H9 (cell line): Measurements from ENCODE around the gene SLC16A11. TPM values are rescaled to one million over a fixed set of nuclear protein-coding genes. Genes with fewer than 3 reads are reported as not detected.
A peak's percentile ranks its signal among the peaks of the same experiment; 100 is the strongest.

ENCODE experiments used
- DNase-seq: peaks from one replicate; pipeline ENCODE4 v3.0.0-alpha.2; 2017
- H2AFZ ChIP-seq: one replicate; pipeline ENCODE4 v1.6.1; 2013; ENCODE audit warnings: mild to moderate bottlenecking, low read length, control low read depth, moderate library complexity
- H2AK5ac ChIP-seq: 2 replicates; pipeline ENCODE4 v1.6.1; 2013; ENCODE audit warnings: low read length, control low read depth, mixed read lengths; ENCODE audit not compliant: insufficient read length
- H2BK120ac ChIP-seq: one replicate; pipeline ENCODE4 v1.6.1; 2013; ENCODE audit warnings: low read depth, mild to moderate bottlenecking, low read length, control low read depth, inconsistent platforms; ENCODE audit not compliant: poor library complexity, severe bottlenecking
- H2BK12ac ChIP-seq: 2 replicates; pipeline ENCODE4 v1.6.1; 2013; ENCODE audit warnings: low read length, control low read depth, mixed read lengths, low read depth; ENCODE audit not compliant: insufficient read length
- H2BK15ac ChIP-seq: 2 replicates; pipeline ENCODE4 v1.6.1; 2013; ENCODE audit warnings: low read depth, low read length, control low read depth
- H2BK20ac ChIP-seq: one replicate; pipeline ENCODE4 v1.6.1; 2013; ENCODE audit warnings: low read depth, mild to moderate bottlenecking, low read length, control low read depth, inconsistent platforms; ENCODE audit not compliant: poor library complexity, severe bottlenecking
- H2BK5ac ChIP-seq: 2 replicates; pipeline ENCODE4 v1.6.1; 2013; ENCODE audit warnings: low read length, control low read depth, mixed read lengths; ENCODE audit not compliant: insufficient read length
- H3K14ac ChIP-seq: 2 replicates; pipeline ENCODE4 v1.6.1; 2013; ENCODE audit warnings: low read length, control low read depth; ENCODE audit not compliant: insufficient read depth
- H3K18ac ChIP-seq: 2 replicates; pipeline ENCODE4 v1.6.1; 2013; ENCODE audit warnings: low read depth, mild to moderate bottlenecking, mixed read lengths, low read length, control low read depth; ENCODE audit not compliant: insufficient read length
- H3K23ac ChIP-seq: 2 replicates; pipeline ENCODE4 v1.6.1; 2013; ENCODE audit warnings: low read length, control low read depth, mixed read lengths, low read depth; ENCODE audit not compliant: insufficient read length
- H3K23me2 ChIP-seq: 2 replicates; pipeline ENCODE4 v1.6.1; 2013; ENCODE audit warnings: low read depth, mild to moderate bottlenecking, mixed read lengths, low read length, control low read depth; ENCODE audit not compliant: insufficient read length, poor library complexity, severe bottlenecking
- H3K27ac ChIP-seq: 2 replicates; pipeline ENCODE4 v1.5.1; 2013; ENCODE audit warnings: low read length, control low read depth, mixed read lengths, low read depth; ENCODE audit not compliant: insufficient read length
- H3K27me3 ChIP-seq: 2 replicates; pipeline ENCODE4 v1.6.1; 2013; ENCODE audit warnings: low read length, control low read depth, inconsistent platforms; ENCODE audit not compliant: insufficient read depth
- H3K4ac ChIP-seq: 2 replicates; pipeline ENCODE4 v1.6.1; 2013; ENCODE audit warnings: low read depth, mild to moderate bottlenecking, control low read depth, inconsistent platforms, low read length, moderate library complexity
- H3K4me1 ChIP-seq: 2 replicates; pipeline ENCODE4 v1.6.1; 2013; ENCODE audit warnings: low read length, control low read depth, inconsistent platforms; ENCODE audit not compliant: insufficient read depth
- H3K4me2 ChIP-seq: 2 replicates; pipeline ENCODE4 v1.6.1; 2013; ENCODE audit warnings: low read length, control low read depth, mixed read lengths; ENCODE audit not compliant: insufficient read length, insufficient read depth
- H3K56ac ChIP-seq: 2 replicates; pipeline ENCODE4 v1.6.1; 2013; ENCODE audit warnings: low read depth, mild to moderate bottlenecking, mixed read lengths, low read length, control low read depth; ENCODE audit not compliant: insufficient read length
- H3K79me1 ChIP-seq: 2 replicates; pipeline ENCODE4 v1.6.1; 2013; ENCODE audit warnings: low read depth, mild to moderate bottlenecking, moderate library complexity, low read length, control low read depth, inconsistent platforms; ENCODE audit not compliant: insufficient read depth, poor library complexity, severe bottlenecking
- H3K79me2 ChIP-seq: 2 replicates; pipeline ENCODE4 v1.6.1; 2013; ENCODE audit warnings: low read length, control low read depth, inconsistent platforms; ENCODE audit not compliant: insufficient read depth
- H3K9ac ChIP-seq: 2 replicates; pipeline ENCODE4 v1.6.1; 2013; ENCODE audit warnings: low read length, control low read depth, mixed read lengths; ENCODE audit not compliant: insufficient read length; ENCODE audit errors: extremely low read depth
- H3K9me3 ChIP-seq: one replicate; pipeline ENCODE4 v1.6.1; 2013; ENCODE audit warnings: low read depth, low read length, inconsistent platforms; ENCODE audit not compliant: control insufficient read depth
- H3T11ph ChIP-seq: one replicate; pipeline ENCODE4 v1.6.1; 2013; ENCODE audit warnings: mild to moderate bottlenecking, low read length, control low read depth, inconsistent platforms
- H4K20me1 ChIP-seq: one replicate; pipeline ENCODE4 v1.6.1; 2013; ENCODE audit not compliant: control insufficient read depth, insufficient read length, insufficient read depth
- H4K5ac ChIP-seq: 2 replicates; pipeline ENCODE4 v1.6.1; 2013; ENCODE audit warnings: low read depth, mild to moderate bottlenecking, mixed read lengths, low read length, control low read depth; ENCODE audit not compliant: insufficient read length
- H4K8ac ChIP-seq: replicated peaks from 2 replicates; pipeline ENCODE4 v1.6.1; 2013; ENCODE audit warnings: low read length, control low read depth, mixed read lengths, low read depth; ENCODE audit not compliant: insufficient read length
- H4K91ac ChIP-seq: 2 replicates; pipeline ENCODE4 v1.6.1; 2013; ENCODE audit warnings: low read depth, mild to moderate bottlenecking, moderate library complexity, mixed read lengths, low read length, control low read depth; ENCODE audit not compliant: insufficient read length
- H3K27ac Mint-ChIP-seq, 3 experiments: 2 replicates in 2 of 3; 3 replicates in 1 of 3; pipeline ENCODE4 v1.8.0; 2020 to 2021; ENCODE audit warnings: mixed read lengths in 3 of 3, mild to moderate bottlenecking in 1 of 3, moderate library complexity in 1 of 3
- H3K27me3 Mint-ChIP-seq: 2 replicates; pipeline ENCODE4 v1.8.0; 2021; ENCODE audit warnings: low read depth, mild to moderate bottlenecking, moderate library complexity, mixed read lengths
- H3K36me3 Mint-ChIP-seq, 3 experiments: 2 replicates in 2 of 3; 3 replicates in 1 of 3; pipeline ENCODE4 v1.8.0; 2020 to 2021; ENCODE audit warnings: low read depth in 3 of 3, mixed read lengths in 3 of 3; ENCODE audit not compliant: insufficient read depth in 1 of 3
- H3K4me1 Mint-ChIP-seq, 2 experiments: 2 replicates each; pipeline ENCODE4 v1.8.0; 2020; ENCODE audit warnings: mixed read lengths in 2 of 2
- H3K4me3 Mint-ChIP-seq, 2 experiments: 2 replicates in 1 of 2; 3 replicates in 1 of 2; pipeline ENCODE4 v1.8.0; 2020 to 2021; ENCODE audit warnings: mild to moderate bottlenecking in 2 of 2, mixed read lengths in 2 of 2, moderate library complexity in 1 of 2
- H3K9me3 Mint-ChIP-seq, 2 experiments: 2 replicates in 1 of 2; 3 replicates in 1 of 2; pipeline ENCODE4 v1.8.0; 2020; ENCODE audit warnings: mild to moderate bottlenecking in 2 of 2, mixed read lengths in 2 of 2, moderate library complexity in 1 of 2
- WGBS: extraction: QIAGEN DNeasy Blood & Tissue Kit; methylation state at CpG from one replicate; pipeline ENCODE4 v1.1.7; 2013; ENCODE audit warnings: missing lambda C conversion rate, low lambda C conversion rate, mixed read lengths; ENCODE audit not compliant: insufficient read length; ENCODE audit errors: extremely low coverage; 5-methylcytosine and 5-hydroxymethylcytosine counted together
- total RNA-seq: library from RNA; stranded (reverse); gene quantifications from 2 replicates; pipeline ENCODE4 v1.2.1, GENCODE V29; 2021
- TF ChIP-seq, protein P1 (sequence below): fragments of 200-600 bp; sonication (generic); conservative IDR thresholded peaks from 3 replicates; pipeline ENCODE4 v1.8.0; 2021; ENCODE audit warnings: antibody characterized with exemption, mild to moderate bottlenecking

The SLC16A11 gene
- total RNA-seq, 1 experiment from 2014 or later, result 0.13 TPM

DNA sequence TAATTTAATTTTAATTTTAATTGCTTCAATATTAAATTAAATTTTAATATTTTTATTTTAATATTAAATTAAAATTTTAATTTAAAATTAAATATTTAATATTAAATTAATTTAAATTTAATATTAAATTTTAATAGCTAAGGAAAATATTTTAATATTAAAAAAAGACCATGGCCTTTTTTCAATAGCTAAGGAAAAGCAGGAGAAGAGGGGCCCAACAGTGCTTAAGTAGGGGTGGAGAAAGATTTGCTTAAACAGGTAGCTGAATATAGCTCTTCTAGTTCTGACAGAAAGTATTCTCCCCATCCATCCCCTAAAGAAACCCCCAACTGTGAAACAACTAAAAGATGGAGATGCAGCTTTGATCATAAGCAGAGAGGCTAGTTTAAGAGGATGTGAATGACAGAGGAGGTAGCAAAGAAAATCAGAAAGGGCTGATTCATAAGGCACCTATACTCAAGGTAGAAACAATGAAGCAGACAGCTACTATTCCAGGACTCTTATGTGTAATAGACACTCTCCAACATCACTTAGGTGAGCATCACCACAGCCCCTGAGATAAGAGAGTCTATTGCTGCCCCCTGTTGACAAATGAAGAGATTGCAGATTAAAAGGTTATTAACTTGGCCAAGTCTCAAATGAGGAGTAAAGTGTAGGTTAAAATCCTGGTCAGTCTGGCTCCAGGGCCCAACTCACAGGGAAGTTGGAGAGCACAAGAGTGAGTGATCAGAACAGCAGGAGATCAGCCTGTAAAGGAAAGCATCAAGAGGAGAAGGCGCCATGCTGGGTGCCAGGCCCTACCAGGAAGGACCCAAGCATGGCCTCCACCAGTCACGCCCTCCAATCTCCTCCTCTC lies 39.3 kb downstream of the SLC16A11 start:
- Histone ChIP-seq H3K4me2 (no peak overlapping the region), H4K5ac (no peak overlapping the region), H3K27me3 (no peaks in the 10 kb centered on the region), H2AFZ (no peak overlapping the region), H3K79me1 (peaks cover 2% of the 10 kb centered on the region), H4K91ac (no peak overlapping the region), H3K23ac (no peak overlapping the region), H3K79me2 (no peaks in the 10 kb centered on the region), H2BK15ac (no peak overlapping the region), H3K27ac (no peak overlapping the region), H2AK5ac (no peak overlapping the region), H2BK120ac (no peak overlapping the region), H3K23me2 (no peaks in the 10 kb centered on the region), H2BK12ac (no peak overlapping the region), H4K20me1 (no peaks in the 10 kb centered on the region), H3K4ac (no peak overlapping the region), H3K18ac (no peak overlapping the region), H4K8ac (no peak overlapping the region), H3T11ph (no peak overlapping the region), H3K14ac (no peak overlapping the region), H3K9ac (no peak overlapping the region), H3K9me3 (no peaks in the 10 kb centered on the region), H2BK5ac (no peak overlapping the region), H3K56ac (no peak overlapping the region), H3K4me1 (no peaks in the 10 kb centered on the region), H2BK20ac (no peak overlapping the region)
- no peaks in the 10 kb centered on the region for H3K4me1 Mint-ChIP-seq
- no peaks in the 10 kb centered on the region for H3K9me3 Mint-ChIP-seq
- WGBS, result no CpG with 5 or more reads among the region's 2 CpGs
- no peak overlapping the region for H3K27ac Mint-ChIP-seq
- H3K4me3 Mint-ChIP-seq, result no peak overlapping the region
- H3K36me3 Mint-ChIP-seq, result peaks cover 10 to 31% (median 15%) of the 10 kb centered on the region in 3 experiments; a peak in 6 of 7 replicates
- no peaks in the 10 kb centered on the region for H3K27me3 Mint-ChIP-seq
- TF ChIP-seq, protein P1, sequence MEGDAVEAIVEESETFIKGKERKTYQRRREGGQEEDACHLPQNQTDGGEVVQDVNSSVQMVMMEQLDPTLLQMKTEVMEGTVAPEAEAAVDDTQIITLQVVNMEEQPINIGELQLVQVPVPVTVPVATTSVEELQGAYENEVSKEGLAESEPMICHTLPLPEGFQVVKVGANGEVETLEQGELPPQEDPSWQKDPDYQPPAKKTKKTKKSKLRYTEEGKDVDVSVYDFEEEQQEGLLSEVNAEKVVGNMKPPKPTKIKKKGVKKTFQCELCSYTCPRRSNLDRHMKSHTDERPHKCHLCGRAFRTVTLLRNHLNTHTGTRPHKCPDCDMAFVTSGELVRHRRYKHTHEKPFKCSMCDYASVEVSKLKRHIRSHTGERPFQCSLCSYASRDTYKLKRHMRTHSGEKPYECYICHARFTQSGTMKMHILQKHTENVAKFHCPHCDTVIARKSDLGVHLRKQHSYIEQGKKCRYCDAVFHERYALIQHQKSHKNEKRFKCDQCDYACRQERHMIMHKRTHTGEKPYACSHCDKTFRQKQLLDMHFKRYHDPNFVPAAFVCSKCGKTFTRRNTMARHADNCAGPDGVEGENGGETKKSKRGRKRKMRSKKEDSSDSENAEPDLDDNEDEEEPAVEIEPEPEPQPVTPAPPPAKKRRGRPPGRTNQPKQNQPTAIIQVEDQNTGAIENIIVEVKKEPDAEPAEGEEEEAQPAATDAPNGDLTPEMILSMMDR, result peak; percentile 78
- DNase-seq, result no peak
